ENCODE results near the gene TEX53.

TEX53 gene

GRCh38 chr9:114631166-114631565 lies 26.4 kb downstream of the TEX53 start:
- H3K9me3 ChIP-seq (ENCODE audit: insufficient read depth, low read length), result no peaks in the 10 kb centered on the region
- H3K27ac ChIP-seq (ENCODE audit: low read depth, low read length), result no peak overlapping the region
- H3K4me2 ChIP-seq (ENCODE audit: low read depth, low read length, poor library complexity, severe bottlenecking), result no peak overlapping the region
- H2AFZ ChIP-seq (ENCODE audit: low read depth, low read length, severe bottlenecking), result no peak overlapping the region
- no peak overlapping the region for H3K9ac ChIP-seq (ENCODE audit: low read length)
- H3K36me3 ChIP-seq (ENCODE audit: low read length), result peaks cover 3% of the 10 kb centered on the region; the same call in 1 of the 2 replicates
- H3K79me2 ChIP-seq (ENCODE audit: insufficient read depth, low read length), result no peaks in the 10 kb centered on the region
- no peaks in the 10 kb centered on the region for H3F3A ChIP-seq (ENCODE audit: insufficient read depth)
- no peaks in the 10 kb centered on the region for H3K27me3 ChIP-seq (ENCODE audit: low read length)
- no peak for TF ChIP-seq EZH2phosphoT487 (conservative IDR thresholded peaks at IDR 0.05; ENCODE audit: low read length)
- TF ChIP-seq, protein P1, sequence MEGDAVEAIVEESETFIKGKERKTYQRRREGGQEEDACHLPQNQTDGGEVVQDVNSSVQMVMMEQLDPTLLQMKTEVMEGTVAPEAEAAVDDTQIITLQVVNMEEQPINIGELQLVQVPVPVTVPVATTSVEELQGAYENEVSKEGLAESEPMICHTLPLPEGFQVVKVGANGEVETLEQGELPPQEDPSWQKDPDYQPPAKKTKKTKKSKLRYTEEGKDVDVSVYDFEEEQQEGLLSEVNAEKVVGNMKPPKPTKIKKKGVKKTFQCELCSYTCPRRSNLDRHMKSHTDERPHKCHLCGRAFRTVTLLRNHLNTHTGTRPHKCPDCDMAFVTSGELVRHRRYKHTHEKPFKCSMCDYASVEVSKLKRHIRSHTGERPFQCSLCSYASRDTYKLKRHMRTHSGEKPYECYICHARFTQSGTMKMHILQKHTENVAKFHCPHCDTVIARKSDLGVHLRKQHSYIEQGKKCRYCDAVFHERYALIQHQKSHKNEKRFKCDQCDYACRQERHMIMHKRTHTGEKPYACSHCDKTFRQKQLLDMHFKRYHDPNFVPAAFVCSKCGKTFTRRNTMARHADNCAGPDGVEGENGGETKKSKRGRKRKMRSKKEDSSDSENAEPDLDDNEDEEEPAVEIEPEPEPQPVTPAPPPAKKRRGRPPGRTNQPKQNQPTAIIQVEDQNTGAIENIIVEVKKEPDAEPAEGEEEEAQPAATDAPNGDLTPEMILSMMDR (IDR thresholded peaks at IDR 0.05; ENCODE audit: insufficient read depth, low read length, poor library complexity, severe bottlenecking), result no peak
- no peaks in the 10 kb centered on the region for H3K9me2 ChIP-seq (replicated peaks; ENCODE audit: insufficient read depth, low read length)
- no peak overlapping the region for H3K4me3 ChIP-seq (ENCODE audit: insufficient read depth, low read length, poor library complexity, severe bottlenecking)
- H4K20me1 ChIP-seq (ENCODE audit: low read depth, low read length), result no peaks in the 10 kb centered on the region

DNA sequence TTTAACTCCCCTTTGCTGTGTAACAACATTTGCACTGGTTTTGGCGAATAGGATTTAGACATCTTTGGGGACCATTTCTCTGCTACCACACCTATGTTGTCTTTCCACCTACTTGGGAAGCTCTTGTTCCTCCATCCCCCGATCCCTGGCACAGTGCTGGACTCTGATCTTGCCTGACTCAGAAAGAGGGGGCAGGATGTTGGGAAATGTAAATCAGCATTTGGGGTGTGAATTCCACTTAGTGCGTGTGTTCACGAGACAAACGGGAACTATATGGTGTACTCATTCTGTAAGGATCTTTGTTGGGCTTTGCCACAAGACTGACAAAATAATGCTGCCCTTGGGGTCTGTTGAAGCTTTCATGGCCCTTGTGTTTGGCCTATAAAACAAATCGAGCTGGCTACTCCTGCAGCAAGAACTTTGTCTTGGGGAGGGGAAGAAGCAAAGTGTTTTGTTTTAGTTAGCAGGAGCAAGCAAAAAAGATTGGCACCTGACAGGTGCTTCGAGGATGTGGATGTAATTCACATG lies 28.0 kb downstream of the TEX53 start:
- H2AFZ ChIP-seq (ENCODE audit: low read depth, low read length, severe bottlenecking), result no peak overlapping the region
- no peak overlapping the region for H3K4me3 ChIP-seq (ENCODE audit: insufficient read depth, low read length, poor library complexity, severe bottlenecking)
- H3K27me3 ChIP-seq (ENCODE audit: low read length), result no peaks in the 10 kb centered on the region
- no peaks in the 10 kb centered on the region for H3K9me3 ChIP-seq (ENCODE audit: insufficient read depth, low read length)
- no peaks in the 10 kb centered on the region for H4K20me1 ChIP-seq (ENCODE audit: low read depth, low read length)
- H3K9ac ChIP-seq (ENCODE audit: low read length), result no peak overlapping the region
- H3F3A ChIP-seq (ENCODE audit: insufficient read depth), result no peaks in the 10 kb centered on the region
- H3K4me2 ChIP-seq (ENCODE audit: low read depth, low read length, poor library complexity, severe bottlenecking), result no peak overlapping the region
- no peaks in the 10 kb centered on the region for H3K9me2 ChIP-seq (replicated peaks; ENCODE audit: insufficient read depth, low read length)
- no peaks in the 10 kb centered on the region for H3K79me2 ChIP-seq (ENCODE audit: insufficient read depth, low read length)
- no peak overlapping the region for H3K27ac ChIP-seq (ENCODE audit: low read depth, low read length)
- TF ChIP-seq, protein P1 (IDR thresholded peaks at IDR 0.05; ENCODE audit: insufficient read depth, low read length, poor library complexity, severe bottlenecking), result no peak
- no peak for TF ChIP-seq EZH2phosphoT487 (conservative IDR thresholded peaks at IDR 0.05; ENCODE audit: low read length)
- H3K36me3 ChIP-seq (ENCODE audit: low read length), result peaks cover 3% of the 10 kb centered on the region; the same call in 1 of the 2 replicates

DNA sequence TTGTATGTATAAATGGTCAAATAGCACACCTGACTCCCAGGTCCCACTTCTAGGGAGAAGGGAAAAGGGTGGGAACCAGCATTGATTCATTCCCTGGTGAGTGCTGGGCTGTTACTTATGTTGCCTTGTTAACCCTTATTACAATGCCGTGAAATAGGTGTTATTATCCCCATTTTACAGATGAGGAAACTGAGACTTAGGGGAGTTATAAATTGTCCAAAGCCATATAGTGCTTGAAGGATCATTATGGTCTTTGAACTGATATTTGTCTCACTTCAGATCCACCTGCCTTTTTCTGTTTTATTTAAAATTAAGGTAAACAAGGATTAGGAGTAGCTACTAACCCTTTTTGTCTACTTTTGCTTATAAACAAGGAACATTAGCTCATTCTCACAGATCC lies 30.1 kb downstream of the TEX53 start:
- Histone ChIP-seq H2AFZ (ENCODE audit: low read depth, low read length, severe bottlenecking) (no peak overlapping the region), H3K27ac (ENCODE audit: low read depth, low read length) (no peak overlapping the region), H3K4me3 (ENCODE audit: insufficient read depth, low read length, poor library complexity, severe bottlenecking) (no peak overlapping the region), H3K4me2 (ENCODE audit: low read depth, low read length, poor library complexity, severe bottlenecking) (no peak overlapping the region), H3K36me3 (ENCODE audit: low read length) (peaks cover 2% of the 10 kb centered on the region; the same call in 1 of the 2 replicates), H3K27me3 (ENCODE audit: low read length) (no peaks in the 10 kb centered on the region), H3F3A (ENCODE audit: insufficient read depth) (no peaks in the 10 kb centered on the region), H4K20me1 (ENCODE audit: low read depth, low read length) (no peaks in the 10 kb centered on the region), H3K9me3 (ENCODE audit: insufficient read depth, low read length) (no peaks in the 10 kb centered on the region), H3K79me2 (ENCODE audit: insufficient read depth, low read length) (no peaks in the 10 kb centered on the region), H3K9ac (ENCODE audit: low read length) (no peak overlapping the region), H3K9me2 (replicated peaks; ENCODE audit: insufficient read depth, low read length) (no peaks in the 10 kb centered on the region)
- TF ChIP-seq, protein P1 (IDR thresholded peaks at IDR 0.05; ENCODE audit: insufficient read depth, low read length, poor library complexity, severe bottlenecking), result no peak
- TF ChIP-seq EZH2phosphoT487 (conservative IDR thresholded peaks at IDR 0.05; ENCODE audit: low read length), result no peak

Data from SU-DHL-6 (cell line).